ENCODE data around the gene CDK2.
A peak's percentile ranks its signal among the peaks of the same experiment; 100 is the strongest.
"Not testable (repeated sequence)": the region's sequence is repeated elsewhere in the genome, so short reads cannot be mapped to it uniquely, and the experiment has no call there.

The CDK2 gene

GRCh38 chr12:55966408-55967281, at the start of gene CDK2:
Gene CDK2, plus strand, starts transcription at chr12:55966830. Its CDS starts 179 bp downstream, at chr12:55967009.
- peak; percentile 76 for DNase-seq (ENCODE audit: low spot score)

- DNase-seq (ENCODE audit: low spot score): not testable (repeated sequence)
Measured at GRCh38 chr12:55919032-55919431, 47.6 kb upstream of the CDK2 start.

- no peak for DNase-seq (ENCODE audit: low spot score)
Measured at GRCh38 chr12:55922126-55922525, 44.5 kb upstream of the CDK2 start.

- not testable (repeated sequence) for DNase-seq (ENCODE audit: low spot score)
Measured at GRCh38 chr12:55923648-55924047, 43.0 kb upstream of the CDK2 start.

- DNase-seq (ENCODE audit: low spot score): no peak
Measured at GRCh38 chr12:55925371-55925770, 41.3 kb upstream of the CDK2 start.

- no peak for DNase-seq (ENCODE audit: low spot score)
Measured at GRCh38 chr12:55925870-55926737, 40.5 kb upstream of the CDK2 start.

GRCh38 chr12:55926738-55927587, 39.7 kb upstream of the CDK2 start:
- DNase-seq (ENCODE audit: low spot score): peak; percentile 92

- DNase-seq (ENCODE audit: low spot score): peak; percentile 56
Measured at GRCh38 chr12:55927588-55928502, 38.8 kb upstream of the CDK2 start, which contains the start of gene PYM1. Gene PYM1, minus strand, starts transcription at chr12:55927894. Its CDS starts 133 bp downstream, at chr12:55927761.

GRCh38 chr12:55929306-55929791, 37.3 kb upstream of the CDK2 start:
- peak; percentile 52 for DNase-seq (ENCODE audit: low spot score)

GRCh38 chr12:55930771-55931316, 35.8 kb upstream of the CDK2 start, which contains the start of gene DGKA:
Gene DGKA, plus strand, starts transcription at chr12:55931162. Its CDS starts 5,342 bp downstream, at chr12:55936504.
- DNase-seq (ENCODE audit: low spot score): peak; percentile 66

- no peak for DNase-seq (ENCODE audit: low spot score)
Measured at GRCh38 chr12:55931317-55931779, 35.3 kb upstream of the CDK2 start.

GRCh38 chr12:55931780-55932550, 34.7 kb upstream of the CDK2 start:
- no peak for DNase-seq (ENCODE audit: low spot score)

- DNase-seq (ENCODE audit: low spot score): no peak
Measured at GRCh38 chr12:55932551-55932910, 34.1 kb upstream of the CDK2 start.

GRCh38 chr12:55933169-55933798, 33.3 kb upstream of the CDK2 start:
- DNase-seq (ENCODE audit: low spot score): no peak

GRCh38 chr12:55933799-55934742, 32.6 kb upstream of the CDK2 start:
- DNase-seq (ENCODE audit: low spot score): no peak

GRCh38 chr12:55934773-55935172, 31.9 kb upstream of the CDK2 start:
- DNase-seq (ENCODE audit: low spot score): no peak

- DNase-seq (ENCODE audit: low spot score): no peak
Measured at GRCh38 chr12:55935738-55936151, 30.9 kb upstream of the CDK2 start.

- no peak for DNase-seq (ENCODE audit: low spot score)
Measured at GRCh38 chr12:55937981-55938380, 28.6 kb upstream of the CDK2 start.

All from putamen (tissue), 1 donor.